Neuronal stem cell (in vitro differentiated cells): ENCODE data around the gene PAM.

Experiments
- DNase-seq: peaks from one replicate; pipeline ENCODE4 v3.0.0-alpha.2; 2013; ENCODE audit warnings: low spot score
- H2AFZ ChIP-seq: one replicate; pipeline ENCODE4 v1.6.1; 2013; ENCODE audit warnings: mild to moderate bottlenecking, low read length, inconsistent platforms
- H2AK5ac ChIP-seq: 2 replicates; pipeline ENCODE4 v1.6.1; 2013; ENCODE audit warnings: low read depth, mild to moderate bottlenecking, inconsistent platforms, low read length, moderate library complexity, mixed read lengths
- H2BK120ac ChIP-seq: 2 replicates; pipeline ENCODE4 v1.6.1; 2013; ENCODE audit warnings: low read depth, mild to moderate bottlenecking, inconsistent platforms, low read length, moderate library complexity, mixed read lengths
- H2BK12ac ChIP-seq: one replicate; pipeline ENCODE4 v1.6.1; 2013; ENCODE audit warnings: low read length, inconsistent platforms
- H2BK15ac ChIP-seq: 2 replicates; pipeline ENCODE4 v1.6.1; 2013; ENCODE audit warnings: mild to moderate bottlenecking, low read length, inconsistent platforms, mixed read lengths
- H2BK5ac ChIP-seq: one replicate; pipeline ENCODE4 v1.6.1; 2013; ENCODE audit warnings: inconsistent platforms, mild to moderate bottlenecking, low read length, moderate library complexity
- H3K14ac ChIP-seq: one replicate; pipeline ENCODE4 v1.6.1; 2013; ENCODE audit warnings: low read length, inconsistent platforms
- H3K18ac ChIP-seq: 2 replicates; pipeline ENCODE4 v1.6.1; 2013; ENCODE audit warnings: low read length, inconsistent platforms
- H3K23ac ChIP-seq: 2 replicates; pipeline ENCODE4 v1.6.1; 2013; ENCODE audit warnings: low read depth, mild to moderate bottlenecking, mixed read lengths, low read length, inconsistent platforms; ENCODE audit not compliant: poor library complexity
- H3K27ac ChIP-seq: replicated peaks from 3 replicates; pipeline ENCODE4 v1.5.1; 2013; ENCODE audit warnings: low read length, inconsistent platforms
- H3K27me3 ChIP-seq, 3 experiments: 2 replicates each; pipeline ENCODE4 v1.6.1; 2013; ENCODE audit warnings: low read length in 3 of 3, mild to moderate bottlenecking in 2 of 3, inconsistent platforms in 1 of 3, low read depth in 1 of 3, mixed read lengths in 1 of 3, moderate library complexity in 1 of 3; ENCODE audit not compliant: control insufficient read depth in 3 of 3, insufficient read depth in 3 of 3
- H3K36me3 ChIP-seq, 2 donors: replicated peaks in 1 of 2; 2 replicates each; pipeline ENCODE4 v1.6.1; 2013; ENCODE audit warnings: low read length in 2 of 2; ENCODE audit not compliant: control insufficient read depth in 2 of 2, insufficient read depth in 2 of 2
- H3K4ac ChIP-seq: 2 replicates; pipeline ENCODE4 v1.6.1; 2013; ENCODE audit warnings: inconsistent platforms, mild to moderate bottlenecking, low read length, moderate library complexity
- H3K4me1 ChIP-seq, 2 donors: 1 replicate in 1 of 2; 2 replicates in 1 of 2; pipeline ENCODE4 v1.6.1; 2013; ENCODE audit warnings: low read length in 2 of 2, low read depth in 1 of 2; ENCODE audit not compliant: control insufficient read depth in 2 of 2, insufficient read depth in 1 of 2
- H3K4me2 ChIP-seq: one replicate; pipeline ENCODE4 v1.6.1; 2013; ENCODE audit warnings: mild to moderate bottlenecking, low read length, inconsistent platforms; ENCODE audit not compliant: insufficient read depth, poor library complexity, severe bottlenecking
- H3K4me3 ChIP-seq, 2 donors: 2 replicates each; pipeline ENCODE4 v1.5.1; 2013; ENCODE audit warnings: low read length in 2 of 2, mild to moderate bottlenecking in 2 of 2, inconsistent platforms in 1 of 2, moderate library complexity in 1 of 2
- H3K79me1 ChIP-seq: one replicate; pipeline ENCODE4 v1.6.1; 2013; ENCODE audit warnings: low read depth, mild to moderate bottlenecking, inconsistent platforms, low read length, moderate library complexity
- H3K9ac ChIP-seq: one replicate; pipeline ENCODE4 v1.6.1; 2013; ENCODE audit warnings: mild to moderate bottlenecking, low read depth, low read length, inconsistent platforms; ENCODE audit not compliant: poor library complexity
- H3K9me3 ChIP-seq, 2 donors: replicated peaks in 1 of 2; 2 replicates each; pipeline versions ENCODE3 to v1.6.1; 2013; ENCODE audit warnings: low read length in 2 of 2, mild to moderate bottlenecking in 2 of 2, inconsistent platforms in 1 of 2, low read depth in 1 of 2, mixed read lengths in 1 of 2, moderate library complexity in 1 of 2; ENCODE audit not compliant: control insufficient read depth in 2 of 2, insufficient read depth in 1 of 2
- H4K8ac ChIP-seq: one replicate; pipeline ENCODE4 v1.6.1; 2013; ENCODE audit warnings: low read depth, mild to moderate bottlenecking, inconsistent platforms, low read length, moderate library complexity
- H4K91ac ChIP-seq: one replicate; pipeline ENCODE4 v1.6.1; 2013; ENCODE audit warnings: low read length, low read depth, mild to moderate bottlenecking, inconsistent platforms; ENCODE audit not compliant: poor library complexity
- WGBS, 2 donors: extraction: QIAGEN DNeasy Blood & Tissue Kit; methylation state at CpG; one replicate each; pipeline ENCODE4 v1.1.7; 2013; ENCODE audit warnings: missing lambda C conversion rate in 2 of 2, mixed read lengths in 1 of 2; ENCODE audit not compliant: insufficient read length in 2 of 2, insufficient replicate concordance in 1 of 2; ENCODE audit errors: extremely low coverage in 2 of 2; 5-methylcytosine and 5-hydroxymethylcytosine counted together

PAM gene

DNA sequence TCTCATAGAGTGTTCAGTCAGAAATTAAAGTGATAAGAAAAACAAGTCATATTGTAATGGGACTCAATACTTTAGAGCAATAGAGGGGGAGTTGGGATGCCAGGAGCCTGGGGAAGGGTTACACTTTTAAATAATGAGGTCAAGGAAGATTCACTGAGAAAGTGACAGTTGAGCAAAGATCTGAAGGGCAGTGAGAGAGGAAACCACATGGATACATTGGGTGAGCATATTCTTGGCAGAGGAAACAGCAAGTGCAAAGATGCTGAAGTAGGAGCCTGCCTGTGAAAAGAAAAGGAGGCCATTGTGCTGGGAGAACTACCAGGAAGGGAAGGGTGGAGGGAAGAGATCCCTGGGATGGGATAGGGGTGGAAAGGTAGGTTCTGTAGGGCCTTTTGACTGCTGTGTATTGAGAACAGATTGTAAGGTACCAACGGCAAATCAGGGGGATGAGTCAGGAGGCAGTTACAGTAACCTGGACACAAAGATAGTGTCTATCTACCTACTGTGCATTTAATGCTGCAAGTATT lies 79.4 kb downstream of the PAM start:
- Histone ChIP-seq H3K4me1 (peaks cover 2 to 3% of the 10 kb centered on the region in 2 donors), H3K4me2 (no peak overlapping the region), H3K79me1 (no peaks in the 10 kb centered on the region), H2BK15ac (no peak overlapping the region), H2AK5ac (no peak overlapping the region), H3K9ac (no peak overlapping the region), H4K91ac (no peak overlapping the region), H3K36me3 (no peaks in the 10 kb centered on the region), H3K14ac (no peak overlapping the region), H3K27ac (no peak overlapping the region), H3K18ac (no peak overlapping the region), H4K8ac (no peak overlapping the region), H2BK120ac (no peak overlapping the region), H3K4ac (no peak overlapping the region), H2AFZ (no peak overlapping the region), H3K4me3 (no peak overlapping the region), H2BK12ac (no peak overlapping the region), H3K9me3 (peaks cover 0 to 6% of the 10 kb centered on the region in 2 donors), H3K23ac (no peak overlapping the region), H2BK5ac (no peak overlapping the region), H3K27me3 (no peaks in the 10 kb centered on the region)
- no peak for DNase-seq
- no CpG with 5 or more reads among the region's 1 CpG for WGBS, 2 donors

DNA sequence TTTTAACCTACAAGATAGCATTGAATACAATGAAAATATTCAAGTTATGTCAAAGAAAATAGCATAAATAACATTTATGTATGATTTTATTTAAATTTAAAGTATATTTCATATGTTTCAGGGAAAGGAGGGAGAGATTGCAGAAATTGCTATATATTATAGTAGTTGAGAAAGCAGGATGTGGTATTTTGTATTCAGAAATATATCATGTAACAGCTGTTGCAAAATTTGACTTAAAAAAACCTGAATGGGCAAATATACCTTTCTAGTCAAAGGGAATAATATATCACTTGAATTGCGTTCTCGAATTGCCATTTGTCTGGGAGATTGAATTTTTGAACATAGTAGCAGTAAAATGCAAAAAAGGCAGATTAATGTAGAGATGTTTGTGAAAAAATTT lies 80.6 kb downstream of the PAM start:
- peaks cover 2 to 3% of the 10 kb centered on the region in 2 donors for H3K4me1 ChIP-seq
- no peak overlapping the region for H3K23ac ChIP-seq
- no peaks in the 10 kb centered on the region for H3K36me3 ChIP-seq
- H2AFZ ChIP-seq: no peak overlapping the region
- no peaks in the 10 kb centered on the region for H3K9me3 ChIP-seq
- H3K14ac ChIP-seq: no peak overlapping the region
- H2BK12ac ChIP-seq: no peak overlapping the region
- H3K4me3 ChIP-seq: no peak overlapping the region
- no peaks in the 10 kb centered on the region for H3K79me1 ChIP-seq
- no peaks in the 10 kb centered on the region for H3K27me3 ChIP-seq
- H3K4me2 ChIP-seq: no peak overlapping the region
- no CpG with 5 or more reads among the region's 2 CpGs for WGBS, 2 donors
- no peak overlapping the region for H2BK5ac ChIP-seq
- DNase-seq: no peak
- no peak overlapping the region for H3K27ac ChIP-seq
- no peak overlapping the region for H2AK5ac ChIP-seq
- H2BK15ac ChIP-seq: no peak overlapping the region
- H3K4ac ChIP-seq: no peak overlapping the region
- no peak overlapping the region for H4K91ac ChIP-seq
- no peak overlapping the region for H3K18ac ChIP-seq
- H2BK120ac ChIP-seq: no peak overlapping the region
- no peak overlapping the region for H4K8ac ChIP-seq
- H3K9ac ChIP-seq: no peak overlapping the region

DNA sequence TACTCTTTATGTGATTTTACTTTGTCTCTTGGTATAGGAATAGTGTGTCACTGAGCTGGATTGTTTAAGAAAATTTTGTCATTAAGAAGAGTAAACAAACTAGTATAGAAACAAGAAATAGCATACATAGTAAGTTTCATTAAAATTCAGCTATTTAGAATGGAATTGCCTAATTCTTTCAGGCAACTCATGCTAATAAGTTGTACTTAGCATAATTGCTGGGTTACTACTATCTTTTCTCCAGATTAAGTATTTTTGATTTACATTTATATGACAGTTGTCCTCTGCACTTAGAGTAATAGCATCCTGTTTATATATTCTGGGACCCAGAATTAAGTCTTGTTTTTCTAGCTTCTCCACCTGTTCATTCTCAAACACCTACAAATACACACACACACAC lies 85.9 kb downstream of the PAM start:
- Histone ChIP-seq H3K79me1 (no peaks in the 10 kb centered on the region), H2BK5ac (no peak overlapping the region), H3K4ac (no peak overlapping the region), H3K4me1 (no peaks in the 10 kb centered on the region), H3K27me3 (no peaks in the 10 kb centered on the region), H4K8ac (no peak overlapping the region), H2AFZ (no peak overlapping the region), H2BK120ac (no peak overlapping the region), H3K23ac (no peak overlapping the region), H3K14ac (no peak overlapping the region), H3K18ac (no peak overlapping the region), H2AK5ac (no peak overlapping the region), H3K36me3 (no peaks in the 10 kb centered on the region), H3K9ac (no peak overlapping the region), H4K91ac (no peak overlapping the region), H2BK12ac (no peak overlapping the region), H3K4me2 (no peak overlapping the region), H3K4me3 (no peak overlapping the region), H3K9me3 (peaks cover 0 to 2% of the 10 kb centered on the region in 2 donors), H2BK15ac (no peak overlapping the region), H3K27ac (no peak overlapping the region)
- DNase-seq: no peak

DNA sequence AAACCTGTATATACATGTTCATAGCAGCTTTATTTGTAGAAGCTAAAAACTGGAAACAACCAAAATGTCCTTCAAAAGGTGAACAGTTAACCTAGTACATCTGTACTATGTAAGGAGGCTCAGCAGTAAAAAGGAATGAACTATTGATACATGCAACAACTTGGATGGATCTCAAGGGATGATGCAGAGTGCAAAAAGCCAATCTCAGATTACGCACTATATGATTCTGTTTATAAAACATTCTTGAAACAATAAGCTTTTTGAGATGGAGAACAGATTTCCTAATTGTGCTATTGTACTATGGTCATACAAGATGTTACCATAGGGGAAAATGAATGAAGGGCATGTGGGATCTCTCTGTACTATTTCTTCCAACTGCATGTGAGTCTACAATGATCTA lies 88.9 kb downstream of the PAM start:
- no peak overlapping the region for H3K14ac ChIP-seq
- H3K9me3 ChIP-seq: peaks cover 0 to 14% of the 10 kb centered on the region in 2 donors
- no CpG with 5 or more reads among the region's 1 CpG for WGBS, 2 donors

More for the DNA sequence above, 88.9 kb downstream of the PAM start:
- Histone ChIP-seq H3K18ac (no peak overlapping the region), H2BK15ac (no peak overlapping the region), H3K9ac (no peak overlapping the region), H2AFZ (no peak overlapping the region), H3K27ac (no peak overlapping the region), H2BK12ac (no peak overlapping the region), H3K27me3 (no peaks in the 10 kb centered on the region), H4K91ac (no peak overlapping the region), H2BK120ac (no peak overlapping the region), H3K4ac (no peak overlapping the region), H3K4me1 (no peaks in the 10 kb centered on the region), H3K79me1 (no peaks in the 10 kb centered on the region), H3K23ac (no peak overlapping the region), H4K8ac (no peak overlapping the region), H2AK5ac (no peak overlapping the region), H2BK5ac (no peak overlapping the region), H3K36me3 (peaks cover 0 to 2% of the 10 kb centered on the region in 2 donors), H3K4me3 (no peak overlapping the region), H3K4me2 (no peak overlapping the region)
- DNase-seq: no peak
